ENCODE results near the gene ARID1B.
"Not testable (repeated sequence)": the region's sequence is repeated elsewhere in the genome, so short reads cannot be mapped to it uniquely, and the experiment has no call there.

DNA sequence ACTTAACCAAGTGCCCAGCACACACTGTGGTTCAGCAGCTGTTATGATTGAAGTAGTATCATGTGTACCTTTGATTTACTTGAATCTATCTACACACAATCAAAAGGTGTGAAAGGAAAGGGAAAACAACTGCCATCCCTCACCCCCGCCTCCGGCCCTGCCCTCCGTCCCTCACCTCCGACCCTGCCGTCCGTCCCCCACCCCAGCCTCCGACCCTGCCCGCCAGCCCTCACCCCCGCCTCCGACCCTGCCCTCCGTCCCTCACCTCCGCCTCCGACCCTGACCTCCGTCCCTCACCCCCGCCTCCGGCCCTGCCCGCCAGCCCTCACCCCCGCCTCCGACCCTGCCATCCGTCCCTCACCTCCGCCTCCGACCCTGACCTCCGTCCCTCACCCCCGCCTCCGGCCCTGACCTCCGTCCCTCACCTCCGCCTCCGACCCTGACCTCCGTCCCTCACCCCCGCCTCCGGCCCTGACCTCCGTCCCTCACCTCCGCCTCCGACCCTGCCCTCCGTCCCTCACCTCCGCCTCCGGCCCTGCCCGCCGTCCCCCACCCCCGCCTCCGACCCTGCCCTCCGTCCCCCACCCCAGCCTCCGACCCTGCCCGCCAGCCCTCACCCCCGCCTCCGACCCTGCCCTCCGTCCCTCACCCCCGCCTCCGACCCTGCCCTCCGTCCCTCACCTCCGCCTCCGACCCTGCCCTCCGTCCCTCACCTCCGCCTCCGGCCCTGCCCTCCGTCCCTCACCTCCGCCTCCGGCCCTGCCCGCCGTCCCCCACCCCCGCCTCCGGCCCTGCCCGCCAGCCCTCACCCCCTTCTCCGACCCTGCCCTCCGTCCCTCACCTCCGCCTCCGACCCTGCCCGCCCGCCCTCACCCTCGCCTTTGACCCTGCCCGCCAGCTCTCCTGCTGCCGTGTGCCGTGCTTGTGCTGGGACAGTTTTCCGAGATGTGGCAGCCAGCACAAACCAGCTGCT lies 370.2 kb downstream of the ARID1B start:
- not testable (repeated sequence) for TF ChIP-seq EZH2 (IDR thresholded peaks at IDR 0.05); POLR2A (IDR thresholded peaks at IDR 0.05; ENCODE audit: borderline replicate concordance, extremely low read depth, insufficient read depth, insufficient read length); YY1 (IDR thresholded peaks at IDR 0.05; ENCODE audit: extremely low read depth, insufficient replicate concordance, low read depth, low read length); ELF1 (IDR thresholded peaks at IDR 0.05; ENCODE audit: borderline replicate concordance, low read depth); ZNF274 (IDR thresholded peaks at IDR 0.05; ENCODE audit: low read depth, low read length); JUND (IDR thresholded peaks at IDR 0.05); CBX3 (IDR thresholded peaks at IDR 0.05; ENCODE audit: low read depth)
- TF ChIP-seq, protein P1, sequence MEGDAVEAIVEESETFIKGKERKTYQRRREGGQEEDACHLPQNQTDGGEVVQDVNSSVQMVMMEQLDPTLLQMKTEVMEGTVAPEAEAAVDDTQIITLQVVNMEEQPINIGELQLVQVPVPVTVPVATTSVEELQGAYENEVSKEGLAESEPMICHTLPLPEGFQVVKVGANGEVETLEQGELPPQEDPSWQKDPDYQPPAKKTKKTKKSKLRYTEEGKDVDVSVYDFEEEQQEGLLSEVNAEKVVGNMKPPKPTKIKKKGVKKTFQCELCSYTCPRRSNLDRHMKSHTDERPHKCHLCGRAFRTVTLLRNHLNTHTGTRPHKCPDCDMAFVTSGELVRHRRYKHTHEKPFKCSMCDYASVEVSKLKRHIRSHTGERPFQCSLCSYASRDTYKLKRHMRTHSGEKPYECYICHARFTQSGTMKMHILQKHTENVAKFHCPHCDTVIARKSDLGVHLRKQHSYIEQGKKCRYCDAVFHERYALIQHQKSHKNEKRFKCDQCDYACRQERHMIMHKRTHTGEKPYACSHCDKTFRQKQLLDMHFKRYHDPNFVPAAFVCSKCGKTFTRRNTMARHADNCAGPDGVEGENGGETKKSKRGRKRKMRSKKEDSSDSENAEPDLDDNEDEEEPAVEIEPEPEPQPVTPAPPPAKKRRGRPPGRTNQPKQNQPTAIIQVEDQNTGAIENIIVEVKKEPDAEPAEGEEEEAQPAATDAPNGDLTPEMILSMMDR (IDR thresholded peaks at IDR 0.05 in 2 of 3, conservative IDR thresholded peaks at IDR 0.05 in 1 of 3; ENCODE audit: borderline replicate concordance in 1 of 3, insufficient read depth in 1 of 3, low read depth in 2 of 3, low read length in 2 of 3), result not testable (repeated sequence)
- TF ChIP-seq, protein P2, sequence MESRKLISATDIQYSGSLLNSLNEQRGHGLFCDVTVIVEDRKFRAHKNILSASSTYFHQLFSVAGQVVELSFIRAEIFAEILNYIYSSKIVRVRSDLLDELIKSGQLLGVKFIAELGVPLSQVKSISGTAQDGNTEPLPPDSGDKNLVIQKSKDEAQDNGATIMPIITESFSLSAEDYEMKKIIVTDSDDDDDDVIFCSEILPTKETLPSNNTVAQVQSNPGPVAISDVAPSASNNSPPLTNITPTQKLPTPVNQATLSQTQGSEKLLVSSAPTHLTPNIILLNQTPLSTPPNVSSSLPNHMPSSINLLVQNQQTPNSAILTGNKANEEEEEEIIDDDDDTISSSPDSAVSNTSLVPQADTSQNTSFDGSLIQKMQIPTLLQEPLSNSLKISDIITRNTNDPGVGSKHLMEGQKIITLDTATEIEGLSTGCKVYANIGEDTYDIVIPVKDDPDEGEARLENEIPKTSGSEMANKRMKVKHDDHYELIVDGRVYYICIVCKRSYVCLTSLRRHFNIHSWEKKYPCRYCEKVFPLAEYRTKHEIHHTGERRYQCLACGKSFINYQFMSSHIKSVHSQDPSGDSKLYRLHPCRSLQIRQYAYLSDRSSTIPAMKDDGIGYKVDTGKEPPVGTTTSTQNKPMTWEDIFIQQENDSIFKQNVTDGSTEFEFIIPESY (IDR thresholded peaks at IDR 0.05; ENCODE audit: extremely low read depth, insufficient replicate concordance, low read length), result not testable (repeated sequence)
- TF ChIP-seq, protein P3, sequence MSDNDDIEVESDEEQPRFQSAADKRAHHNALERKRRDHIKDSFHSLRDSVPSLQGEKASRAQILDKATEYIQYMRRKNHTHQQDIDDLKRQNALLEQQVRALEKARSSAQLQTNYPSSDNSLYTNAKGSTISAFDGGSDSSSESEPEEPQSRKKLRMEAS (IDR thresholded peaks at IDR 0.05), result not testable (repeated sequence)
- TF ChIP-seq, protein P4, sequence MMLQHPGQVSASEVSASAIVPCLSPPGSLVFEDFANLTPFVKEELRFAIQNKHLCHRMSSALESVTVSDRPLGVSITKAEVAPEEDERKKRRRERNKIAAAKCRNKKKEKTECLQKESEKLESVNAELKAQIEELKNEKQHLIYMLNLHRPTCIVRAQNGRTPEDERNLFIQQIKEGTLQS (IDR thresholded peaks at IDR 0.05), result not testable (repeated sequence)
